ENCODE measurements around the gene NOC2L. TPM values are rescaled to one million over a fixed set of nuclear protein-coding genes. Genes with fewer than 3 reads are reported as not detected.
A peak's percentile ranks its signal among the peaks of the same experiment; 100 is the strongest.

NOC2L gene
- polyA plus RNA-seq, 12 donors = 30.3 to 46.8 (median 38.0) TPM; not detected in 1

DNA sequence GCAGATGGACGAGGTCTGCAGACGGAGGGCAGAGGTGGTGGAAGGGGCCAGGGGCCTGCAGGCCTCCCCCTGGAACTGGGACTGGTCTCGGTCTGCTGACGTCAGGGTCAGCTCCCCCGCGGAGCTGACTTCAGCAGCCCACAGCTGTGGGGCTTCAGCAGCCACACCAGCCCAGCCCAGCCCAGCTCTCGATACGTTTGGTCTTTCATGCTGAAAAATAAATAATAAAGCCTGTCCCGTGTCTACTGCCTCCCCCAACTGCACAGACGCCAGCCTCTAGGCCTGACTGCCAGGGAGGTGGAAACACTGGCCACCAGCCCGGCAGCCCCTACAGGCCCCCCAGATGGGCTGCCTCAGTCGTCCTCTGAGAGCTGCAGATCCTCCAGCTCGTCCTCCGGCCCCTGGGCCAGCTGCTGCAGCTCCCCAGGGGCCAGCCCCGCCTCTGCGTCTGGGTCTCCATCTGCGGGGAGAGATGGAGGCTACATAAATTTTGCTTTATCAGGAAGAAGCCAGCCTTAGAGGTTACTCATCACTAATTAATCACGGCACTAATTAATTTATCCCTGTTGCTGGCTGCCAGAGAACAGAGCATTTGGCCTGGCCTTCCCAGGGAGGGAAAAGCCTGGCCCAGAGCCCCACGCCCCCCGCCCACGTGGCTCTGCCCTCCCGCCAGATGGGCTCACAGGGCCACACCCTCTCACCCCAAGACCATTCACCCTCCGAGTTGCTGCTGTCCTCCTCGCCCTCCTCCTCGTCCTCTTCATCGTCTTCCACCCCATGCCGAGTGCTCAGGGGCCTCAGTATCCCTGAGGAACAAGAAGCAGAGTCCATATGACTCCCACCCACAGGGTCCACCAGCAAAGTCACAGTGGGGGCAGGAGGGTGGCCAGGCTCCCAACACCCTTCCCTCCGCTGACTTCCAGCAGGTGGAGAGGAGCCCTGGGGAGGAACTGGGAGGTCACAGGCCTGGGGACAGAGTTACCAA is 14.4 kb downstream of the NOC2L start:
- DNase-seq = no peak

DNA sequence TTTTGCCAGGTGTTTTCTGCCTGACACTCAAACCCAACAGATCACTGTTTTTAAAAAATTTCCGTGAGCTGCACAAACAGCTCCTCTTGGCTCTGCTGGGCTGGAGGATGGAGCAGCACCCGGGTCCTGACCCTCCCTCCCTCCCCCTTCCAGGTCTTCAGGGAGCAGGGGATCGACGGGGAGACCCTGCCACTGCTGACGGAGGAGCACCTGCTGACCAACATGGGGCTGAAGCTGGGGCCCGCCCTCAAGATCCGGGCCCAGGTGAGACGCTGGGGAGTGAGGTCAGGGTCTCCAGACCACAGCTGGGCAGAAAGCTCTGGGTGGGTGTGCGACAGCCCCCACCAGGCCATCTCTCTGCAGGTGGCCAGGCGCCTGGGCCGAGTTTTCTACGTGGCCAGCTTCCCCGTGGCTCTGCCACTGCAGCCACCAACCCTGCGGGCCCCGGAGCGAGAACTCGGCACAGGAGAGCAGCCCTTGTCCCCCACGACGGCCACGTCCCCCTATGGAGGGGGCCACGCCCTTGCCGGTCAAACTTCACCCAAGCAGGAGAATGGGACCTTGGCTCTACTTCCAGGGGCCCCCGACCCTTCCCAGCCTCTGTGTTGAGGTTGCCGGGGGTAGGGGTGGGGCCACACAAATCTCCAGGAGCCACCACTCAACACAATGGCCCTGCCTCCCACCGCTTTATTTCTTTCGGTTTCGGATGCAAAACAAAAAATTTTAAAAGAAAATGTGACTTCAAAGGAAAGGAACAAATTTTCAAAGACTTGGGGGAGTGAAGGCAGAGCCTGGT is 15.3 kb downstream of the NOC2L start:
- DNase-seq = no peak

- no peak for DNase-seq
Measured at GRCh38 chr1:942864-943533, 16.1 kb downstream of the NOC2L start.

GRCh38 chr1:942411-942821 is 16.6 kb downstream of the NOC2L start:
- DNase-seq = no peak

GRCh38 chr1:941588-942383 is 17.3 kb downstream of the NOC2L start:
- peak; percentile 81 for DNase-seq

GRCh38 chr1:941015-941587 is 18.0 kb downstream of the NOC2L start:
- DNase-seq = no peak

DNA sequence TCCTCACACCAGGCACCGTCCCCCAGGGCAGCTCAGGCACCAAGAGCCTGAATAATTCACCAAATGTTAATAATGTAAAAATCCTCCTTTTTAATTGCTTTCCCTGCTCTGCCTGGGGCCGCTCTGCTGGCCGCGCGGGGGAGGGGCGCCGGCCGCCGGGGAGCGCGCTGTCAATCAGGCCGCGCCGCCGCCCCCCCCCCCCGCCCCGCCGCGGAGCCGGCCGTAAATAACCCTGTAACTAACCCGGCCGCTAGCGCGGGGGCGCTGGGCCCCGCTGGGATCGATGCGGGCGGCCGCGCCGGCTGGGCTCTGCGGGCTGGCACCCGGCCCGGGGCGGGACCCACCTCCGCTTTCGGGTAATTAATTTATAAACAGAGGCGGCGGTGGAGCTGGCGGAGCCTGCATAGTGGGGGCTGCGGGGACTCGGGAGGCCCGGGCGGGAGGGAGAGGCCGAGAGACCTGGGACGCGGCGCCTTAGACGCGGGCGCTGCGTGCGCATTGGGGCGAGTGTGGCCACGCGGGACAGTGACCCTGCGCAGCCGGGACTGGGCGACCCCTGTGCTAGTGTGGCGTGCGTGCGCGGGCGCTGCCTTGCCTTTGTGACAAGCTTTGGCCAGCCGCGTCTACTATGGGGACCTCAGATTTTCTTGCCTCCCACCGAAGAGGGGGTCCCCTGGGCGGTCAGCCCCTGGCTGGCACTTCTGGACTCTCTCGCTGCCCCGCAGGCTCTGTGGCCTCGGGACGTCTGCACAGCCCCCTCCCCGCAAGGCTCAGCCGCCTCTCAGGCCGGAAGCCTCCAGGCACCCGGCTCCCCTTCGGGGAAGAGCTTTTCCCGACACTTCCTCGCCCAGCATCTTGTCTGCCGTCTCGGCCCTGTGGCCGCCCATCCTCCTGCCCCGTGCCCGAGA is 18.7 kb downstream of the NOC2L start:
- DNase-seq = no peak

DNA sequence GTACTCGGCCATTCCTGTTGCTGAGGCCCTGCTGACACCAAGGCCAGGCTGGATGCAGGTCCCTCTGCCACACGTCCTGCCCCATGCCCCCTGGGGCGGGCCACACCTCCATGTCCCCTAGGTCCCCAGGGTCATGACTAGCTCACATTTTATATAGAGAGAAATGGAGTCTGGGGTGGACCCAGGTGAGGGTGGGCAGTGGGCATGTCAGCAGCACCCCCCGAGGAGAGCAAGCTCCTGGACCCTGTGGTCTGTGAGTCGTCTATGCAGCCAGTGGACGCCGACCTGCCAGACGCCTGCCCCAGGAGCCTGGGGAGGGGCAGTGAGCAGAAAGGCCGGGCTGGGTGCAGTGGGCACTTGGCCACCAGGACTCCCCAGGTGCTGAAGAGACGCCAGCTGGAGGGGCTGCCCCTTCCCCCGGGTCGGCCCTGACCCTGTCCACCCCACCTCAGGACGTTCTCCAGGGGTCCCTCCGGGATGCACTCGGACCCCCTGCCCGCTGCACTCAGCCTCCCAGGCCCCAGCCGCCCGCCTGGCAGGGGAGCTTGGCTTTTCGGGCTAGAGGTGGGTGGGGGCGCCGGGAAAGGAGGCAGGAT is 19.4 kb downstream of the NOC2L start:
- DNase-seq = no peak

GRCh38 chr1:938711-939489 is 20.2 kb downstream of the NOC2L start:
- DNase-seq = no peak

DNA sequence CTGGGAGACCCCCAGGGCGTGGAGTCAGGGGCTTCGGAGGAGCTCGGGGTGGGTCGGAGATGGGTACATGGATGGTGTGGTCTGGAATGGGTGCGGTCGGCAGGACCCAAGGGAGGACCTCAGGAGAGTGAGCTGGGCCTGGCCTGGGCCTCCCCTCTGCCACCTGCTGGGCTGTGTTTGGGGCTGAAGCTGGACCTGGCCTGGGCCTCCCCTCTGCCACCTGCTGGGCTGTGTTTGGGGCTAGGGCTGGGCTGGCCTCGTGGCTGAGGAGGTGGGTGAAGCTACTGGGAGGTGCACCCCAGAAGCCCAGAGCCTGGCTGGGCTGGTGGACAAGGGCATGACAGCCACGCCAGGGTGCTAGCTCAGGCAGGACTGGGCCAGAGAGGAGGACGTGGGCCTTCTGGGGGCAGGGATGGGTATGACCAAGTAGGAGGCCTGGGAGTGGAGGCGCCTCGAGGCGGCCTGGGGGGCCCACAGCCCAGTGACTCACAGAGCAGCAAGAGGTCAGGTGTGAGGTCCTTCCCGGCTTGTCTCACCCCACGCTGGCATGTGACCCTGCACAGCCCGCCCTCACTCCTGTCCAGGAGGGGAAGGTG is 20.9 kb downstream of the NOC2L start:
- DNase-seq = no peak

- no peak for DNase-seq
Measured at GRCh38 chr1:937521-937920, 21.5 kb downstream of the NOC2L start.

DNA sequence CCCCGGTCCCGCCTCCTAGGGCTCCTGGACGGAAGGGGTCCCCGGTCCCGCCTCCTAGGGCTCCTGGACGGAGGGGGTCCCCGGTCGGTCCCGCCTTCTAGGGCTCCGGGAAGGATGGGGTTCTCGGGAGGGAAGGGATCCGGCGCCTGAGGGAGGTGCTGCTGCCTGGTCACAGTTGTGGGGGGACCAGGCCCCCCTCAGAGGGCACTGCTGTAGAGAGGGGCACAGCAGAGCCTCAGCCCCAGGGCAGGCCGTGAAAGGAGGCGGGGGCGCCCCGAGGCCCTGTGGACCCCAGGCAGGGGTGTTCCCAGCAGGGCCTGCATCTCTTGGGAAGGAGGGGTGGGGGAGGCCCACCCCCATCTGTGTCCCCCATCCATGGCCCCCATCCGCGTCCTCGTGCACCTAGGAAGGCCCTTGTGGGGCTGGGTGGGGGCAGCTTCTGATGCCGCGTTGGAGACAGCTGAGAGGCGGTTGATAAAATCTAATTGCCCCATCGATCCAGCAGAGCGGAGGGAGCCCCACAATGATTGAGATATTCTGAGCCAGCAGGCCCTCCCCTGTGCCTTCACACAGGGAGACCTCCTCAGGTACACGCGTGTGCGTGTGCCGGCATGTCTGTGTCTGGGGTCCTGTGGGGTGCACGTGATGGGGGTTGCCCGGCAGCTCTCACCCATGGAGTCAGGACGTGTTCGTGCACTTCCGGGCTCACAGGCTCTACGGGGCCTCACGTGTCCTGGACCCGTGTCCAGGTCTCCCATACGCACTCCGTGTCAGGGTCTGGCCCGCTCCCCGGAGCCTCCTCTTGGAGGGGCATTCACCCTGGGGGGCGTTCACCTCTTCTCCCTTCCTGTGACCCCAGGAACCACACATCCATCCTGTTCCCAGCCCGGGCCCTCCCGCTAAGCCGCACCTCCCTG is 22.4 kb downstream of the NOC2L start:
- DNase-seq = no peak

GRCh38 chr1:935751-936231 is 23.3 kb downstream of the NOC2L start:
- DNase-seq = no peak

GRCh38 chr1:934991-935750 is 23.9 kb downstream of the NOC2L start:
- DNase-seq = no peak

DNA sequence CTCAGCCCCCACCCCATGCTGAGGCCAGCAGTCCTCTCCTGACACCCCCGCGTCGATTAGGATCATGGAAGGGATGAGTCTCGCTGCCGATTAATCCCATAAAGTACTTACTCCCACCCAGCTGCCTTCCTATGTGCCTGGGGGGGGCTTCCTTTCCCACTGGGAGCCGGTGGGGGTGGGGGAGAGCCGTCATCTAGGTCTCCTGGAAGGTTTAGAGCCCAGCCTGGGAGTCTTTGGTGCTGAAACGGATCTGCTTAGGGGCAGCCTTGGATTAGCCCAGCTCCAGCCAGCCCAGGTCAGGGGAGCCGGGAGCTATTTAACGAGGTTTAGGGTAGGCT is 25.5 kb downstream of the NOC2L start:
- DNase-seq = no peak
